Urothelium cell line (cell line): ENCODE measurements around the gene NKX3-2.

ENCODE experiments used
- DNase-seq: peaks from one replicate; pipeline ENCODE4 v3.0.0; 2011; ENCODE audit warnings: low spot score, mixed read lengths
- FAIRE-seq: peaks from 2 replicates; lab custom pipeline; 2011; peaks lifted over from hg19 to GRCh38; lab: Jason Lieb, UNC

The NKX3-2 gene

GRCh38 chr4:13546142-13546940 is 2.0 kb upstream of the NKX3-2 start:
- FAIRE-seq = no peak
- DNase-seq = no peak

DNA sequence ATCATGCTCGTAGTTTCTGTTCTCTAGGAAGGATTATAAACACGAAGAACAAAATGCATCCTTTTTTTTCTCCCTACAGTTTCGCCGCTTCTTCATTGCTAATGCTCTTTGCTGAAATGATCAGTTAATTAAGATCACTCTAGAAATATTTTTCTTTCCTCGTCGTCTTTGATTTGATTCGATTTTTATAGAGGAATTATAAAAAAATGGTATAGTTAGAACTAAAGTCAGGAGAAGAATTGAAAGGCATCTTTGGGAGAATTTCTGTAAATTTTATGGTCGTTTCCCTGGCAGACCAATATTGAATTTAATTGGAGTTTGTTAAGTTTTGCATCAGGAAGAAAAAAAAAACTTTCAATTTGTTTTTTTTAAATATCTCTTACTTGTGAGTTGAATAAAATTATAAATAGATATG is 1.1 kb upstream of the NKX3-2 start:
- FAIRE-seq (no peak), DNase-seq (no peak)

DNA sequence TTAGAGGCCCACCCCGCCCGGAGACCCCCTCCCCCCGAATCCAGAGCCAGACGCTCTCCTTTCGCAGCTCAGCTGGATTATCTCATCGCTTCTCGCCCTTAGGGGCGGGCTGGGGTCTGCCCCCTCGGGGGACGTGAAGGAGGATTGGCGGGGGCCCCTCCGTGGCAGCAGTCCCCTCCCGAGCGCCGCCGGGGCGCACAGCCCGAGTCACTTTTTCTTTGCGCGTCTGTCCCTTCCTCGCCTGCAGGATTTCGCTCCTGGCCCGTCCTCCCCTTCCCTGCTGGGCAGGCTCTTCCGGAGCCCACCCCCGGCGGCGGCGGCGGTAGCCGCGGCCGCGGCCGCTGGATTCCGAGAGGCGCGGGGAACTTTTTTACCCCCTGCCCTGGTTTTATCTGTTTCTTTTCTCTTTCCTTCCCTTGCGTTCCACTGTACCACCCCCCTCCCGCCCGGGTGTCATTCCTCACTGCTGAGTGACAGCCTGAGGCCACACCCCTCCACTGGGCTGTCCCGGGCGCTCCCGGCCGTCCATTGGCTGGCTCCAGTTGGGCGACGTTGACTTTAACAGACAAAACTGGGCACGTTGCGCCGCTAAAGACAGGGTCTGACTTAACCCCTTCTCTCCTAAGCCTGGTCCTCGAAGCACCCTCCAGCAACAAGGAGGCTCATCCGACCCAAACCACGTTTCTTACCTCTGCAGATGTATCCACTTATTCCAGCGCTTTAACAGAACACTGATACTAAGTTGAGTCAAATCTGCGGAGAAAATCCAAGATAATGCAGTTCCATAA is 492 bp upstream of the NKX3-2 start:
- DNase-seq = peak; percentile 85
- no peak for FAIRE-seq

DNA sequence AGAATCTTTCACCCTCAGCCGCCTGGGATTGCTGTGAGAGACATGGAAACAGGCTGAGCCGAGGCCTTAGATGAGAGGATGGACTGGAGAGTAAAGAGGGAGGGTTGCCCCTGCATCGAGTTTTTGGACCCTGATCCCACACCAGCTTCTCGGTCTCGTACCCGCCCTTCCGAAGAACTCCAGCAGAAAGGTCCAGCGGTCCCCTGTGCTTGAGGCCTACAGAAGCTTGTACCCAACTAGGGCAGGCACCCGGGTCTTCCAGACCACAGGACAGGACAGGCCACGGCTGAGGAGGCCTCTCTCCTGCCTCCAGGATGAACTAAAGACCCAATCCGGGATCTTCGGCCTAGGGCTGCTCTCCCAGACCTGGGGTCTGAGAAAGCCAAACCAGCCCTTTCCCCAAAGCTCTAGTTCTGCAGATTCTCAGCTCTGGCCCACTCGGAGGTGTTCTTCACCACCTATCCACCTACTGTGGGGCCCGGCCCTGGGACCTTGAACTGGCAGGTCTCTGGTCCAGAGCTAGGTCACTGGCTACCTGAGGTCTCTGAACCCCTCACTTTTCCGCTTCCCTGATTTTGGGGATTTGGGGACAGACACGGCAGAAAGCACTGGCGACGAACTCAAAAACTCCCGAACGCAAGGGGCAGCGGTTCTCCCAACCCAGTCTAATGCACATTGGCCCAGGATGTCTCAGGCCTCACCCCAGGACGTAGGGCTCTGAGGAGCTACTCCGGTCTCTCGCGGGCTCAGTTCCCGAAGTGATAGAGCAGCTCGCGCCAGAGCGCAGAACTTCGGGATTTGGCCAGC is 1.1 kb downstream of the NKX3-2 start:
- no peak for FAIRE-seq
- DNase-seq = no peak

DNA sequence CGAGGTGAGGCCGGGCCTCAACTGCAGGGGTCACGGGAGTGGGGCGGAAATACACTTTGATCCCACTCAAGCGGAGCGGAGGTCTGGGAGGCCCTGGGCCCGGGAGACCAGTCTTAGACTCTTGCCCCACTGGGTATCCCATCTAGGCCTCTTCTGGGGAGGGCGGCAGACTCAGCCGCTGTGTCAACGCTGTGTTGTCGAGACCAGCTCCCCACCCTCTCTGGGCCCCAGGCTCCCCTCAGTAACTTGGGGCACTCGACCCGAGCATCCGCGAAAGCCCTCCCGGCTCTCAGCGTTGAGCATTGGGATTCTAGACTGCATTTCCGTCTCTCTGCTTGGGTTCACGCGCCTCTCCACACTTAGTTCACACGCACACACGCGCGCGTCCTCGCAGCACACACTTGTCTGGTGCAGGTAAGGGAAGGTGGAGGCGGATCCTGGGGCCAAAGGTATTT is 1.7 kb downstream of the NKX3-2 start:
- FAIRE-seq = no peak
- no peak for DNase-seq

DNA sequence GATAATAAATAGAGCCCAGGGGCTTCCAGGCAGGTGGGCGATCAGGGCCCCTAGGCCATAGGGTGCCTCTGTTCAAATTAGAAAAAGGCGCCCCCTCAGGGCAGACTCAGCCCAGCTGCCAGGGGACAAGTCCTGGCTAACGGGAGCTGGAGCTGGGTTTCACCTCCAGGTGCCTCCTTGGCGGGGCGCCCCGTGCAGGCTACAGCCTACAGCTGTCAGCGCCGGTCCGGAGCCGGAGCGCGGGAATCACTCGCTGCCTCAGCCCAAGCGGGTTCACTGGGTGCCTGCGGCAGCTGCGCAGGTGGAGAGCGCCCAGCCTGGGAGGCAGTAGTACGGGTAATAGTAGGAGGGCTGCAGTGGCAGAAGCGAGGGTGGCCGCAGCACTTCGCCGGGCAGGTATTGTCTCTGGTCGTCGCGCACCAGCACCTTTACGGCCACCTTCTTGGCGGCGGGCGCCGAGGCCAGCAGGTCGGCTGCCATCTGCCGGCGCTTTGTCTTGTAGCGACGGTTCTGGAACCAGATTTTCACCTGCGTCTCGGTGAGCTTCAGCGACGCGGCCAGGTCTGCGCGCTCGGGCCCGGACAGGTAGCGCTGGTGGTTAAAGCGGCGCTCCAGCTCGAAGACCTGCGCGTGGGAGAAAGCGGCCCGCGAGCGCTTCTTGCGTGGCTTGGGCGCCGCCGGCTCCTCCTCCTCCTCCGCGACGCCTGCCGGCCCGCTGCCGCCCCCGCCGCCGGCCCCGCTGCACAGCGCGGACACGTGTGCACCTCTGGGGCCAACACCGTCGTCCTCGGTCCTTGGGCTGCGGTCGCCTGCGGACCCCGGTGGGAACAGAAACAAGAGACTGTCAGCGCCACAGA is 2.4 kb downstream of the NKX3-2 start:
- DNase-seq (no peak), FAIRE-seq (no peak)

DNA sequence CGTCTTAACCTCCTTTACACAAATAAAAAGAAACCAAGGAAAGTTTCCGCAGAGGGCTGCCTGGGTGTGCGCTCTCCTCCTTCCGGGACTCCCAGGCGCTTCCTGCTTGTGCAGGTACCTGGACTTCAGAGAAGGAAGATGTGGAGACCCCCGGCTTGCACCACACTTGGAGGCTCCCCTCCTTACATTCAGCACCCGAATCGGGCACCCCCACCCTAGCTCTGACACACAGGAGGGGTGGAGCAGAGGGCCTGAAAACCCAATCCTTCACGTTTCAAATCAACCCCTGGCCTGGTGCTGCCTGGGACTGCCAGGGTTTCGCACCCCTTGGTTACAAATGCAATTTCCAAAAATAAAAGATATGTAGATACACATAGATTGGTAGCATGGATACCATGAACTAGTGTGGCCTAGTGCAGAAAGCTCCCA is 3.1 kb downstream of the NKX3-2 start:
- FAIRE-seq (no peak), DNase-seq (no peak)

DNA sequence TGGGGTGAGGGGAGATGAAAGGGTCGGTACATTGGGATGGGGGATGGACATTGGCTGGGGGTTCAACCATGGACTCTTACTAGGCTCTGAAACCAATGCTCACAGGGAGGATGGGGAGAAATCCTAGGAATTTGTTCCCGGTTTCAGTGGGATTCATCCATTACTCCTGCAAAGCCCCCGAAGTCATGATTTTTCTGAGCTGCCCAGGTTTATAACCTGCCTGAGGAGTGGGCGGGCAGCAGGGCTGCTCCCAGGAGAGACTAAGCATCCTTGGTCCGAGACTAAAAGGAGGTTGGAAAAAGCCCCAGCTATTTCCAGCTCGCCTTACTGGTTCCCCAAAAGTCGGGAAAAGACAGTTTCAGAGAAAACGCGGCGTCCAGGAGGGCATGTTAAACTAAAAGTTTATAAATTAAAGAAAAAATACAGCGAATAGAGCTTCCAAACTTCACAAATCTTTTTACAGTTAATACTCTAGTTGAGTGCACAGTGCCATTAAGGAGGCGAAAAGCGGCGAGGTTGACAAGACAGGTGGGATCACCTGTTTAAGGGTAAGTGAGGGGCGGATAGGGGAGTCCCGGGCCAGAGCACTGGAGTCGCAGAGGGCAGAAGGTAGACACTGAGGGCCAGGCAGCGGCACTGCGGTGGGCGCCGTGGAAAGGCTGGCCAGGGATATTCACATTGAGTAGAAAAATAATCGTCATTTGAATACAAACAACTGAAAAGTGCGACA is 3.7 kb downstream of the NKX3-2 start:
- DNase-seq (no peak), FAIRE-seq (no peak)

GRCh38 chr4:13539619-13540445 is 4.5 kb downstream of the NKX3-2 start:
- DNase-seq (no peak), FAIRE-seq (no peak)

DNA sequence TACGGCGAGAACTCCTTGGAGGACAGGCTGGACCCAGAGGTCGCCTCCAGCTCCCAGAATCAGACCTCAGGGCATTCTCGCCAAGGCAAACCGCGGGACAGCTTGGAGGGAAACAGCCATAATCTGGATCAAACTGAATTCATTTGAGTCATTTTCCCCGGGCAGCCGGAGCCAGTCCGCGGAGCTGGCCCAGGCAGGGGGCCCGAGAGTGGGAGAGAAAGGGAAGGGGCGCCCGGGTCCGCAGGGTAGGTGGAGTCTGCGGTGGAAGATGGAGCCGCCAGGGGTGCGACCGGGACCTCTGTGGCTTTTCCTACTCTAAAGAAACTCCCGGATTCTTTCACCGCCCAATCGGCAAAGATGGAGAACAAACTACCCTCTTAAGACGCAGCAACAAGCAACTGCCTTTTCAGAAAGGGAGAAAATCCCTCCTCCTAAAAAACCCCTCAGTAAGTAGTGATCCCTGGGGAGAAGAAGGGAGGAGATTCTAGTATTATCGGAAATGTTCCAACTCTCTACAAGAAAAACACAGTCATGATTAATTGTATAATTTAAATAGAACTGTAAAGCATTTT is 5.2 kb downstream of the NKX3-2 start:
- FAIRE-seq (no peak), DNase-seq (no peak)

DNA sequence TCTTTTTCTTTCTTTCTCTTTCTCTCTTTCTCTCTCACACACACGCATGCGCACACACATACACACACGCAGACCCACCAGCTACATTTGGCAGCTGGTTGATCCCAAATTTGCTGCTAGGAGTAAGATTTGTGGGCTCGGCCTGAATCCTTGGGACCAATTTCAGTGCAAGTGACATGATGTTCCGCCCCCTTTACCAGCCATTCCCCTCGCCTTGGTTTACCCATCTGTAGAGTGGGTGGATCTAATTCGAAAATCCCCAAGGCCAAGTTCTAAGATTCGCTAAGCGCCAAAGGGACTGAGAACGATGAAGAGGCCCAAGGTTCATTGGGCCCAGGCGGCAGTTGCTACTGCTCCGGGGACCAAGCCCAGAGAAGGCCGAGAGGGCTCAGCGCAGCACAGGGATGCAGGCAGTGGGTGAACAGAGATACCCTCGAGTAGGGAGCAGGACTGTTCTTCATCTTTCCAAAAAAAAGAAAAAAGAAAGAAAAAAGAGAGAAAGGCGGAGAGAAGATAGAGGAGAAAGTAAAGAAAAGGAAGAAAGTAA is 5.8 kb downstream of the NKX3-2 start:
- no peak for FAIRE-seq
- no peak for DNase-seq

DNA sequence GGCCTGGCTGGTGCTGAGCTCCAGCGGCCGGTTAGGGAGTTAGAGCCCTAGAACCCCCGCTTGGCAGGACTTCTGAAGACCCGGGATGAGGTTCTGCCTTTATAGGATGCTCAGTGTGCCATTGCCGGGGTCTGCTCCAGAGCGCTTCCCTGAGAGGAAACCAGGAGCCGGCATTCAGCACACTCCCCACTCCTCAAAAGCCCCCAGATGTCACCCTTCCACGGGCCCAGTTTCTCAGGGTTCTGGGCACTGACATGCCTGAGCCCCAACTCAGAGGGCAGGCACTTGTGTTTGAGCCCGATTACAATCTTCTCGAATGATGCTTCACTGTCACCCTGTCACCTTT is 6.5 kb downstream of the NKX3-2 start:
- DNase-seq (no peak), FAIRE-seq (no peak)

DNA sequence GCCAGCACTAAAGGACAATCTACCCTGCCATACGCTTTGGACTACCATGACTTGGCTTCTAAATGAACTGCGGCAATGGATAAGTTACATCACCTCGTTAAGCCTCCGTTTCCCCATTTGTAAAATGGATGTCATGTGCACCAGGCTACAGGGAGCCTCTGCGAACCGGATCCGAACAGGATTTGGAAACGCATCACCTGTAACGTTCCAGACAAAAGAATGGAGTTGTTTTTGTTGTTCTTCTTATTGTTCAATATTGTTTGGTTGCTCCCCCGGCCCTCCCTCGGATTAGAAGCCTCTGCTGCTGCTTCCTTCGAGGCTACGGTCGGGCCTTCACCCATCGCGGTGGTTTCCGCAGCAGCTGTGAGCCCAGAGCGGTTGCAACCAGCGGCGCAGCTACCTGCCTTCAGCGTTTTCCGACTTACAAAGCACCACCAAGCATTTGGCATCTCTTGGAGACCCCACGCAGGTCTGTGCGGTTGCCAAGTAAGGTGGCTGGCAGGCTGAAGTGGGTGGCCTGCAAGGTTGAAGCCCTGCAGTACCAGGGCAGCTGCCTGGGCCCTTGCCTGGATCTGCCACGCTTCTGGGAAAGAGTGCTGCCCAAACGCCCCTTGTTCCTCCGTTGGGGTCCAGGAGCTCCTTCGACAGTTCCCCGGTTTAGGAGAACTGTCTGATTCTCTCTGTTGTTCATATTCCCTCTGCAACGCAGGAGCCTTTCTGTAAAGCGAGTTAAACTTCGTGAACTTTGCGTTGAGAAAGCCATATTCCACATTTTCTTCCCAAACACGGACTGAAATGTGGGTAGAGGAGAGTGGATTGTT is 7.1 kb downstream of the NKX3-2 start:
- DNase-seq = no peak
- no peak for FAIRE-seq

GRCh38 chr4:13536607-13537006 is 7.7 kb downstream of the NKX3-2 start:
- no peak for FAIRE-seq
- no peak for DNase-seq

- FAIRE-seq (no peak), DNase-seq (no peak)
These were observed 8.5 kb downstream of the NKX3-2 start for GRCh38 chr4:13535708-13536361.

DNA sequence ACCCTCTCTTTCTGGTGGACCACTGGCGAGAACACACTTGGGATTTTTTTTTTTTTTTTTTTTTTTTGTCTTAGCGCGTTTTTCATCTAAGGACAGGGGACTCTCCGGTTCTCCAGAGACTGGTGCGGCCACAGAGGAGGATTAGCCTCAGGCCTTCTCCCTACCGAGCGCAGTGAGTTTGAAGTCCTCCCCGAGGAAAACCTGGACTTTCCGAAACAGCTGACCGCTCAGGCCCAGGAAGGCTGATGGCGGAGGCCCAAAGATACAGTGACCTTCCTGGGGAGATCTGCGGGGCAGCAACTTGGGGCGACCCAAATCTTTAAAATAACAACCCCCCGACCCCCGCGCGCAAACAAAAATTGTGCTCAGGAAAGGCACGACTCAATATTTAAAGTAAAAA is 9.2 kb downstream of the NKX3-2 start:
- no peak for FAIRE-seq
- no peak for DNase-seq
